MCF 10A (cell line): ENCODE results near the gene TDRD7. TPM values are rescaled to one million over a fixed set of nuclear protein-coding genes. Genes with fewer than 3 reads are reported as not detected.

Source experiments
- BruUV-seq: library from RNA; stranded (reverse); fragments of 400-500 nt; replicated peaks from 2 replicates; lab custom pipeline; 2021; lab: Mats Ljungman, UMichigan
- CTCF ChIA-PET: fragments of 300-600 bp; sonication (Branson Sonifier 250); formaldehyde crosslinking; extraction: SDS; loops from one replicate; lab custom pipeline; 2021; ENCODE audit warnings: antibody characterized with exemption, inconsistent platforms; lab: Yijun Ruan, JAX
- POLR2A ChIA-PET: fragments of 300-600, 350-650 bp; sonication (Branson Sonifier 250); formaldehyde crosslinking; extraction: SDS; loops from one replicate; lab custom pipeline; 2020; ENCODE audit warnings: antibody characterized with exemption, inconsistent platforms; lab: Yijun Ruan, JAX
- DNase-seq: peaks from one replicate; pipeline ENCODE4 v3.0.0-alpha.2; 2018; ENCODE audit not compliant: unreplicated experiment
- H3K27ac Mint-ChIP-seq: one replicate; pipeline ENCODE4 v1.8.0; 2022; ENCODE audit warnings: mild to moderate bottlenecking, low read depth, mixed read lengths; ENCODE audit not compliant: unreplicated experiment
- H3K27me3 Mint-ChIP-seq: one replicate; pipeline ENCODE4 v1.8.0; 2022; ENCODE audit warnings: mixed read lengths; ENCODE audit not compliant: insufficient read depth, unreplicated experiment
- H3K36me3 Mint-ChIP-seq: one replicate; pipeline ENCODE4 v1.8.0; 2022; ENCODE audit warnings: mild to moderate bottlenecking, moderate library complexity, mixed read lengths; ENCODE audit not compliant: insufficient read depth, unreplicated experiment
- H3K4me1 Mint-ChIP-seq: one replicate; pipeline ENCODE4 v1.8.0; 2022; ENCODE audit warnings: mixed read lengths; ENCODE audit not compliant: insufficient read depth, unreplicated experiment
- H3K4me3 Mint-ChIP-seq: one replicate; pipeline ENCODE4 v1.8.0; 2022; ENCODE audit warnings: mild to moderate bottlenecking, moderate library complexity, mixed read lengths; ENCODE audit not compliant: unreplicated experiment
- H3K9me3 Mint-ChIP-seq: one replicate; pipeline ENCODE4 v1.8.0; 2022; ENCODE audit warnings: mixed read lengths; ENCODE audit not compliant: unreplicated experiment
- CTCF ChIP-seq: fragments of 200-600 bp; IDR thresholded peaks from one replicate; pipeline ENCODE4 v1.8.0; 2022; ENCODE audit warnings: antibody characterized with exemption, mild to moderate bottlenecking; ENCODE audit not compliant: unreplicated experiment
- intact Hi-C: fragments of 100-400 bp; cut with micrococcal nuclease; formaldehyde crosslinking; loops from 2 replicates; pipeline ENCODE4 v1.14.1; 2022
- total RNA-seq: library from RNA; stranded (reverse); gene quantifications from 2 replicates; pipeline ENCODE4 v1.2.3, GENCODE V29; 2022

TDRD7 gene
- total RNA-seq, 1 experiment from 2014 or later, result 7.1 TPM

GRCh38 chr9:97387936-97388684 lies 23.8 kb upstream of the TDRD7 start:
- H3K36me3 Mint-ChIP-seq, result no peaks in the 10 kb centered on the region
- no peak overlapping the region for H3K4me3 Mint-ChIP-seq
- no peak for TF ChIP-seq CTCF
- no peaks in the 10 kb centered on the region for H3K4me1 Mint-ChIP-seq
- BruUV-seq, result no TSS peak
- ChIA-PET POLR2A (no interaction called here), CTCF (interaction anchor here (0.6 to 4.0 kb wide), 22 partner anchors 9 to 517 kb away, joined by 3 to 50 read pairs (median 4); no protein-coding TSS in a partner anchor)
- intact Hi-C loops, result loop anchor here (1.0 to 2.0 kb wide), 3 partner anchors 210 to 531 kb away; no protein-coding TSS in a partner anchor
- no peak for DNase-seq
- H3K27ac Mint-ChIP-seq, result no peak overlapping the region
- no peaks in the 10 kb centered on the region for H3K27me3 Mint-ChIP-seq
- no peaks in the 10 kb centered on the region for H3K9me3 Mint-ChIP-seq

- no peak for TF ChIP-seq CTCF
- H3K27ac Mint-ChIP-seq, result no peak overlapping the region
- H3K4me1 Mint-ChIP-seq, result no peaks in the 10 kb centered on the region
- no peaks in the 10 kb centered on the region for H3K36me3 Mint-ChIP-seq
- H3K4me3 Mint-ChIP-seq, result no peak overlapping the region
- H3K9me3 Mint-ChIP-seq, result no peaks in the 10 kb centered on the region
- POLR2A ChIA-PET, result no interaction called here
- H3K27me3 Mint-ChIP-seq, result no peaks in the 10 kb centered on the region
- BruUV-seq, result no TSS peak
- CTCF ChIA-PET, result interaction anchor here (0.6 to 4.0 kb wide), 3 partner anchors 8 to 226 kb away, joined by 3 to 50 read pairs (median 7); no protein-coding TSS in a partner anchor
- intact Hi-C loops, result no loop called here
- no peak for DNase-seq
Measured at GRCh38 chr9:97388721-97389238, 23.1 kb upstream of the TDRD7 start.

- Mint-ChIP-seq H3K4me1 (no peaks in the 10 kb centered on the region), H3K27ac (no peak overlapping the region), H3K27me3 (no peaks in the 10 kb centered on the region), H3K4me3 (no peak overlapping the region), H3K36me3 (no peaks in the 10 kb centered on the region), H3K9me3 (no peaks in the 10 kb centered on the region)
- POLR2A ChIA-PET, result no interaction called here
- CTCF ChIA-PET, result interaction anchor here (1.6 kb wide), 1 partner anchor 10 kb away, joined by 6 read pairs; no protein-coding TSS in a partner anchor
- DNase-seq, result no peak
- TF ChIP-seq CTCF, result no peak
- intact Hi-C loops, result no loop called here
- BruUV-seq, result no TSS peak
Measured at GRCh38 chr9:97389249-97389648, 22.6 kb upstream of the TDRD7 start.

- CTCF ChIA-PET, result interaction anchor here (0.9 to 1.6 kb wide), 3 partner anchors 8 to 20 kb away, joined by 3 to 6 read pairs (median 3); no protein-coding TSS in a partner anchor
- DNase-seq, result no peak
- H3K27me3 Mint-ChIP-seq, result no peaks in the 10 kb centered on the region
- H3K4me3 Mint-ChIP-seq, result no peak overlapping the region
- intact Hi-C loops, result no loop called here
- POLR2A ChIA-PET, result no interaction called here
- H3K36me3 Mint-ChIP-seq, result no peaks in the 10 kb centered on the region
- no peaks in the 10 kb centered on the region for H3K4me1 Mint-ChIP-seq
- no peak overlapping the region for H3K27ac Mint-ChIP-seq
- H3K9me3 Mint-ChIP-seq, result no peaks in the 10 kb centered on the region
- TF ChIP-seq CTCF, result no peak
- no TSS peak for BruUV-seq
Measured at GRCh38 chr9:97390791-97391406, 21.0 kb upstream of the TDRD7 start.
